HEK293 (cell line): Measurements from ENCODE around the gene VAV2.

Source experiments
- BCL11A ChIP-seq: fragments of 450-650 bp; formaldehyde crosslinking; IDR thresholded peaks from 2 replicates; pipeline ENCODE4 v1.5.1; 2016; ENCODE audit warnings: low read depth, missing biosample characterization, missing genetic modification characterization
- CTCF ChIP-seq: fragments of 450-650 bp; formaldehyde crosslinking; IDR thresholded peaks from 2 replicates; pipeline ENCODE4 v1.5.1; 2016; ENCODE audit warnings: missing biosample characterization, missing genetic modification characterization
- REST ChIP-seq: fragments of 450-650 bp; formaldehyde crosslinking; IDR thresholded peaks from 2 replicates; pipeline ENCODE4 v1.5.1; 2016; ENCODE audit warnings: missing biosample characterization, missing genetic modification characterization
- ZBTB8A ChIP-seq: fragments of 450-650 bp; formaldehyde crosslinking; IDR thresholded peaks from 2 replicates; pipeline ENCODE4 v1.5.1; 2016; ENCODE audit warnings: missing biosample characterization, missing genetic modification characterization
- ZNF24 ChIP-seq: fragments of 450-650 bp; formaldehyde crosslinking; IDR thresholded peaks from 2 replicates; pipeline ENCODE4 v1.5.1; 2016; ENCODE audit warnings: missing biosample characterization, missing genetic modification characterization
- ZNF274 ChIP-seq, 2 experiments: fragments of 200-500 bp in 1 of 2; fragments of 450-650 bp in 1 of 2; sonication (Bioruptor generic) in 1 of 2; formaldehyde crosslinking in 1 of 2; IDR thresholded peaks; 2 replicates each; pipeline versions ENCODE4 v1.5.1 to v1.6.1; 2014 to 2016; ENCODE audit warnings: borderline replicate concordance in 1 of 2, inconsistent platforms in 1 of 2, low read length in 1 of 2, missing biosample characterization in 1 of 2, missing genetic modification characterization in 1 of 2
- ZNF324 ChIP-seq: fragments of 450-650 bp; formaldehyde crosslinking; IDR thresholded peaks from 2 replicates; pipeline ENCODE4 v1.5.1; 2016; ENCODE audit warnings: missing biosample characterization, missing genetic modification characterization
- ZNF335 ChIP-seq: fragments of 450-650 bp; formaldehyde crosslinking; conservative IDR thresholded peaks from 2 replicates; pipeline ENCODE4 v1.5.1; 2016; ENCODE audit warnings: missing biosample characterization, missing genetic modification characterization
- ZNF394 ChIP-seq: fragments of 450-650 bp; formaldehyde crosslinking; IDR thresholded peaks from 2 replicates; pipeline ENCODE4 v1.5.1; 2016; ENCODE audit warnings: missing biosample characterization, missing genetic modification characterization, mild to moderate bottlenecking, moderate library complexity, borderline replicate concordance
- ZNF660 ChIP-seq: fragments of 450-650 bp; IDR thresholded peaks from 2 replicates; pipeline ENCODE4 v1.5.1; 2018; ENCODE audit warnings: missing biosample characterization, mild to moderate bottlenecking, missing genetic modification characterization
- ZNF747 ChIP-seq: fragments of 450-650 bp; formaldehyde crosslinking; IDR thresholded peaks from 2 replicates; pipeline ENCODE4 v1.5.1; 2016; ENCODE audit warnings: missing biosample characterization, missing genetic modification characterization

GRCh38 chr9:133981589-133981957 lies 10.6 kb downstream of the VAV2 start:
- TF ChIP-seq ZNF394 (no peak), BCL11A (tag by site-specific recombination) (no peak), ZNF335 (tag by site-specific recombination) (no peak), ZNF24 (tag by site-specific recombination) (no peak), ZNF274 (IDR thresholded peaks at IDR 0.05; ENCODE audit: low read length) (no peak), ZNF274 (tag by site-specific recombination; IDR thresholded peaks at IDR 0.05; ENCODE audit: borderline replicate concordance) (no peak), ZNF324 (tag by site-specific recombination) (no peak), CTCF (tag by site-specific recombination) (no peak), REST (no peak), ZNF660 (tag by site-specific recombination) (no peak), ZBTB8A (tag by site-specific recombination) (no peak), ZNF747 (tag by site-specific recombination) (no peak)
